ENCODE data around the gene GPR132. TPM values are rescaled to one million over a fixed set of nuclear protein-coding genes. Genes with fewer than 3 reads are reported as not detected.
A peak's percentile ranks its signal among the peaks of the same experiment; 100 is the strongest.
"Not testable (repeated sequence)": the region's sequence is repeated elsewhere in the genome, so short reads cannot be mapped to it uniquely, and the experiment has no call there.

GPR132 gene
- polyA plus RNA-seq, 4 donors, result 0.39 to 0.70 (median 0.49) TPM

GRCh38 chr14:105091517-105092170 lies 26.4 kb upstream of the GPR132 start:
- no peak for DNase-seq (ENCODE audit: low read depth in 4 of 4, low spot score in 3 of 4)

GRCh38 chr14:105091054-105091516 lies 25.9 kb upstream of the GPR132 start:
- DNase-seq (ENCODE audit: low read depth in 4 of 4, low spot score in 3 of 4), result no peak

DNA sequence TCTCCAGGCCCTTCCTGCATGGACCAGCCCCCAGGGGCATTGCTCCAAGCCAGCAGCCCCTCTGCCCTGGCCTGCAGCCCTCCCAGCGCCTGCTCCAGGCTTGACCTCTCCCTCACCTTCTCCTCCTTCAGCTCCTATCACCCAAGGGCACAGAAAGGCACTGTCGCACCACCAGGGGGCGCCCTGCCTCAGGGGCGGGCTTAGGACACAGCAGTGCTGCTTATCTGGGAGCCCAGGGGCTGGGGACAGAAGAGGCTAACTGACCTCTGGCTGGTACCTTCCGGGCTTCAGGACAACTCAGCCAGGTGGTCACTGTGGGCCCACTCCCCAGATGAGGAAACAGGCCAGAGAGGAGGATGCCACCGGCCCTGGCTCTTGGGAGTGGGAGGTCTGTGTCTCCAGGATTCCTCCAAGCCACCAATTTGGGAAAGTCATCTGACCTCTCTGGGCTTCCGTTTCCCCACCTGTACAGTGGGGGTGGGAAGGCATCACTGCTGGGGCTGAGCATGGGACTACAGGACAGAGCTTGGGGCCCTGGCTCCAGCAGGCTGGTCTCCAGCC lies 25.3 kb upstream of the GPR132 start:
- DNase-seq (ENCODE audit: low read depth in 4 of 4, low spot score in 3 of 4), result no peak

- DNase-seq (ENCODE audit: low read depth in 4 of 4, low spot score in 3 of 4), result no peak
Measured at GRCh38 chr14:105089746-105090492, 24.7 kb upstream of the GPR132 start.

- no peak for DNase-seq (ENCODE audit: low read depth in 4 of 4, low spot score in 3 of 4)
Measured at GRCh38 chr14:105088812-105089745, 23.8 kb upstream of the GPR132 start.

DNA sequence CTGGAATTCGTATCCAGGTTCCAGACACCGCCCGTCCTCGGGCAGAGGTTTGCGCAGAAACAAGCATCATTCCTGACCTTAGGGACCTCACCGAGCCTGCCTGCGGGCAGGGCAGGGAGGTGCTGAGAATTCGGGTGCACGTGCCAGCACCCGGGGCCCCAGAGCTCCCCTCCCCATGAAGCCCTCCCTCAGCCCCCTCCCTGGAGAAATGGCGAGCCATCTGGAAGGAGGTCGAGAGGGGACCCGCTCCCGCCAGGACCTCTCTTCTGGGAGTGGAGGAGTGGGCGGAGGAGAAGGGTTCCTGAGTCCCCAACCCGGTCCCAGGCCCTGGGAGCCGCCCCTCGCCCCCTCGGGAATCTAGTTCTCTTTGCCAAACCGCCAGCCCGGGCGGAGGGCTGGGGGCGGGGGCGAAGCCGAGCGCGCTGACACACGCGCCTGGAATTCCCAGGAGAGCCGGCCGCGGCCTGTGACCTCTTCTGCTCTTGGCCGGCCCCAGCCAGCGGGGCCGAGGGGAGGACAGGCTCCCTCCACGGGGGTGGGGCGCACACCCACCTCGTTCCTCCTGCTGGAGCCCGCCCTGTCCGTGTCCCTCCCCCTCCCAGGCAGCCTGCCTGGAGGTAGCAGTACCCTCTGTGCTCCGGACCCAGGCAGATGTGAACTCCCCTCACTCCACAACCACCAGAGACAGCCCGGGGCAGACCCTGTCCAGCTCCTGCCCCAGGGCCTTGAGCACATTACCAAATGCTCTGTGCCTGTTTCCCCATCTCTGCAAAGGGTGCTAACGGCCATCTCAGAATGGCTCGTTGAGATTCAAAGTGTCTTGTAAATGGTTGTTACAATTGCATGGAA lies 23.0 kb upstream of the GPR132 start:
- no peak for DNase-seq (ENCODE audit: low read depth in 4 of 4, low spot score in 3 of 4)

- no peak for DNase-seq (ENCODE audit: low read depth in 4 of 4, low spot score in 3 of 4)
Measured at GRCh38 chr14:105087308-105087962, 22.2 kb upstream of the GPR132 start.

GRCh38 chr14:105086833-105087307 lies 21.6 kb upstream of the GPR132 start:
- peak in 1 of 4 donors; percentile 65 for DNase-seq (ENCODE audit: low read depth in 4 of 4, low spot score in 3 of 4)

DNA sequence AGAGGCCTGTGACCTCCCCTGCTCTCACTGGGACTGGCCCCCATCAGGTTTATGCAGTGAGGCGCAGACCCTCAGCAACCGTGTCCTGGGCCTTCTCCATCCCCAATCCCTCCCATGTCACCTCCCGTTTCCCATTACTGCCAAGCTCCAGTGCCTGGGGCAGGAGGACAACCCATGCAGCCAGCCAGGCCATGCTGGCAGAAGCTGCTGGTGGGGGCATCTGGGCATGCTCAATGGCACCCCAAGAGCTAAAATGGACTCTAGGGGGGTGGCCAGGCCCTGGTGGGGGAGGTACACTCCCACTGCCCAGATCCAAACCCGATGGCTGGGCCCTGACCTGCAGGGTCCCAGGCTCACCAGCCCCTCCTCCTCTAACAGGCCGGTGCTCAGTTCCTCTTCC lies 20.5 kb upstream of the GPR132 start:
- DNase-seq (ENCODE audit: low read depth in 4 of 4, low spot score in 3 of 4), result no peak

DNA sequence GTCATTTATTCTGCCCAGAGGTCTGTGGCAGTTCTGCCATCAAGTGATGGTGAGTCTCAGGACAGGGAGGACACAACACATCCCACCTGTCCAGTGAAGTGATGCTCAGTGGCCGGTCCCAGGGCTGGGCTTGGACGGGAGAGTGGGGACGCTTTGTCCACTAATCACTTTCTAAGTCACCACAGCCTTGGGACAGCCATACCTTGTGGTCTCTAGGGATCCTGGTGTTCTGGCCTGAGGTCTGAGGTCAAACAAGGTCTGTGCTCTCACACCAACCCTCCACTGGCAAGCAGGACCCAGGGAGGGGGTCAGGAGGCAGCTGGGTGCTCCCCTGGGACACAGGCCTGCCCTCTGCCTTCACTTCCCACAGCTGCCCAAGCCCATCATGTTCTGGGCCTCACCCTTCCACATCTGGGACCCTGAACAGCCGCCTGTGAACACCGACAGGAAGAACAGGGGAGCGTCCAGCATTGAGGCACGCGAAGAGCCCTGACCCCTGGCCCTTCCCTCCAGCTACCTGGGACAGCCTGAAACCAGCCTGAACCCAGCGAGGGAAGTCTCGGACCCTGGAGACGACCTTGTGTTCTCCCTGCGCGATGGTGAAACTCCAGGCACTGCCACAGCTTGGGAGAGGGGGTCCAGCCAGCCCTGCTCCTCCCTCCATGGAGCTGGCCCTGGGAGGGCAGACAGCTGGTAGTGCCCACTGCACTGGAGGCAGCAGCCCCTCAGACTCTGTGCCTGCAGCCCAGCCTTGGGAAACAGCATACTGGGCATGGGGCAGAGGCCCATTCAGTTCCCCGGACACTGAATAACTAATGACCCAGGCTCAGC lies 19.7 kb upstream of the GPR132 start:
- no peak for DNase-seq (ENCODE audit: low read depth in 4 of 4, low spot score in 3 of 4)

DNA sequence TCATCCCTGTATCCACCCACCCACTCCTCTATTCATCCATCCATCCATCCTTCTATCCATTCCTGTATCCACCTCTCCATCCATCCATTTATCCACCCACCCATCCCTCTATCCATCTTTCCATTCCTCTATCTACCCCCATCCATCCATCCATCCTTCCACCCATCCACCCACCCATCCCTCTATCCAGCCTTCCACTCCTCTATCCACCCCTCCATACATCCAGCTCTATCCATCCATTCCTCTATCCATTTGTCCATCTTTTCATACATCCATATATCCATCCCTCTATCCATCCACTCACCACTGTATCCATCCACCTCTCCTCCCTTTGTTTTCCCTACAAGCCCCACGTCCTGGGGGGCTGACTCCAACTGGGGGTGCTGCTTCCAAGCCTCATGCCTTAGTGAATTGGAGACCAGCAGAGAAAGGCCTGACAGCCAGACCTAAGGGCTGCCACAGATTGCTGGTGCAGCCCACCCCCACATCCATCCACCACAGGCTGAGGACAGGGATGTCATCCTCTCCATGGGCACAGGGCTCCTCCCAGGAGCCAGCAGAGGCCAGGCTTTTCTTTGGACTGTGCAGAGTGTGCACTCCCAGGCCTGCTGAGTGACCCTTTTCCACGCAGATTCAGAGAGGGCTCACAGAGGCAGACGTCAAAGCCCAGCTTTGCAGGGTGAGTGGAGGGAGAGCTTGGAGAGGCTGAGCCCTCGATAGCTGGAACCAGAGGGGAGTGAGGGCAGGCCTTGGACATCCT lies 18.9 kb upstream of the GPR132 start:
- DNase-seq (ENCODE audit: low read depth in 4 of 4, low spot score in 3 of 4), result no peak

DNA sequence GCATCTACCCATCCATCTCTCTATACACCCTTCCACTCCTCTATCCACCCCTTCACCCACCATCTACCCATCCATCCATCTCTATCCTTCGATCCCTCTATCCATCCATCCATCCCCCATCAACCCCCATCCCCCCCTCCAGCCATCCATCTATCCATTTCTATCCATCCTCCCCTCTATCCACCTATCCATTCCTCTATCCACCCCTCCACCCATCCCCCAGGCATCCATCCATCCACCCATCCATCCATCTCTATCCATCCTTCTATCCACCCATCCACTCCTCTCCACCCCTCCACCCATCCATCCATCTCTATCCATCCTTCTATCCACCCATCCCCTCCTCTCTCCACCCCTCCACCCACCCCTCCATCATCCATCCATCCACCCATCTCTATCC lies 17.5 kb upstream of the GPR132 start:
- DNase-seq (ENCODE audit: low read depth in 4 of 4, low spot score in 3 of 4), result no peak

DNA sequence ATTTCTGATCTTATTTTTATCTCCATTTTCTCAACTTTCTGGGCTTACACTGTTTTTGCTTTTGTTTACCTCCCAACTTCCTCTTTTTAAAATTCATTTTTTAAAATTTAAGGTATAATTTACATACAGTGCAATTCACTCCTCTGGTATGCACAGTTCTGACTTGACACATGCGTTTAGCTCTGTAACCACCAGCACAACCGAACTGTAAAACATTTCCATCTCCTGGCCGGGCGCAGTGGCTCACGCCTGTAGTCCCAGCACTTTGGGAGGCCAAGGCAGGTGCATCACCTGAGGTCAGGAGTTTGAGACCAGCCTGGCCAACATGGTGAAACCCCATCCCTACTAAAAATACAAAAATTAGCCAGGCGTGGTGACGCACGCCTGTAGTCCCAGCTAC lies 16.2 kb upstream of the GPR132 start:
- not testable (repeated sequence) for DNase-seq (ENCODE audit: low read depth in 4 of 4, low spot score in 3 of 4)

DNA sequence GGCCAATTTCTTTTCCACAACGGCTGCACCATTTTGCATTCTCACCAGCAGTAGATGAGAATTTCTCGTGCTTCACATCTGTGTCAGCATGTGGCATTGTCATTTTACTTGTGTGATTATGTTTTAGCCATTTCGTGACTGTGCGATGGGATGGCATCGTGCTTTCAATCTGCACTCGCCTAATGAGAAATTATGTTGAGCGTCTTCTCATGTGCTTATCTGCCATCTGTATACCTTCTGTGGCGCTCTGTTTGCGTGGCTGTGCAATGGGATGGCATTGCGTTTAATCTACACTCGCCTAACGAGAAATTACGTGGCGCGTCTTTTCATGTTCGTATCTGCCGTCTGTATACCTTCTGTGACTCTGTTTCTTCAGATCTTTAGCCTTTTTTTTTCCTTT lies 14.9 kb upstream of the GPR132 start:
- DNase-seq (ENCODE audit: low read depth in 4 of 4, low spot score in 3 of 4), result no peak

GRCh38 chr14:105078294-105078693 lies 13.1 kb upstream of the GPR132 start:
- no peak for DNase-seq (ENCODE audit: low read depth in 4 of 4, low spot score in 3 of 4)

- DNase-seq (ENCODE audit: low read depth in 4 of 4, low spot score in 3 of 4), result no peak
Measured at GRCh38 chr14:105077649-105077995, 12.4 kb upstream of the GPR132 start.

- no peak for DNase-seq (ENCODE audit: low read depth in 4 of 4, low spot score in 3 of 4)
Measured at GRCh38 chr14:105076805-105077648, 11.8 kb upstream of the GPR132 start.

Data from right renal pelvis (tissue), 4 donors.